Stomach (tissue), 4 donors: ENCODE measurements around the gene SCN4A.

Experiments
- CTCF ChIP-seq, 7 experiments: fragments of 450-650 bp in 4 of 7; fragments of 200-600 bp in 3 of 7; sonication (generic) in 3 of 7; IDR thresholded peaks; one replicate each; pipeline ENCODE4 v1.5.1; 2016 to 2019; ENCODE audit warnings: antibody characterized with exemption in 7 of 7, control low read depth in 2 of 7, mild to moderate bottlenecking in 1 of 7
- POLR2AphosphoS5 ChIP-seq, 3 donors: sonication (generic); formaldehyde crosslinking; IDR thresholded peaks; one replicate each; pipeline ENCODE4 v1.6.1; 2016; ENCODE audit warnings: antibody characterized with exemption in 3 of 3

- TF ChIP-seq CTCF (IDR thresholded peaks at IDR 0.05) (no peak), POLR2AphosphoS5 (IDR thresholded peaks at IDR 0.05) (no peak)
Measured at GRCh38 chr17:63932721-63933120, 40.0 kb downstream of the SCN4A start.
